GM06990 (cell line): ENCODE data around the gene HHIPL1.

Experiments
- DNase-seq: peaks from one replicate; pipeline ENCODE4 v3.0.0-alpha.2; 2011; ENCODE audit not compliant: insufficient read length; ENCODE audit errors: extremely low read depth
- H3K27me3 ChIP-seq: replicated peaks from 2 replicates; pipeline ENCODE4 v1.6.0; 2011; ENCODE audit warnings: low read length; ENCODE audit not compliant: control insufficient read depth, insufficient read depth
- H3K36me3 ChIP-seq: 2 replicates; pipeline ENCODE4 v1.5.1; 2011; ENCODE audit warnings: low read length; ENCODE audit not compliant: control insufficient read depth, insufficient read depth
- H3K4me3 ChIP-seq: replicated peaks from 2 replicates; pipeline ENCODE4 v1.5.1; 2011; ENCODE audit warnings: low read depth, mild to moderate bottlenecking, control low read depth, low read length
- TF ChIP-seq, protein P1 (sequence below): IDR thresholded peaks from 2 replicates; pipeline ENCODE4 v1.5.1; 2011; ENCODE audit warnings: low read length, control low read depth, mild to moderate bottlenecking, inconsistent platforms; ENCODE audit not compliant: insufficient read depth, poor library complexity, severe bottlenecking

HHIPL1 gene

DNA sequence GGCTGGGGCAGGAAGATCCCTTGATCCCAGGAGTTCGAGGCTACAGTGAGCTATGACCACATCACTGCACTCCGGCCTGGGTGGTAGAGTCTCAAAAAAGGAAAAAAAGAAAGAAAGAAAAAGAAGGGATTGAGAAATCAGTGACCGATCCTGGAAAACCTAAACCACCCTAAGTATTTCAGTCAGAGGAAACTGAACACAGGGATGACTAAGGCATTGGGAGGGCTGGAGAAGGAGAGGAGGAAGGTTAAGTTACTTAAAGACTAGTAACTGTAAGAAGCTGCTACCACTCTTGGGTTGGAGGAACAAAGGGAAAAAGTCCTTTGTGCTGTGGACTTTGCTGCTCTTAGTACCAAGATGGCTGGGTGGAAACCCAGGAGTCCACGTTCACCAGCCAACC, 10.6 kb downstream of the HHIPL1 start:
- TF ChIP-seq, protein P1, sequence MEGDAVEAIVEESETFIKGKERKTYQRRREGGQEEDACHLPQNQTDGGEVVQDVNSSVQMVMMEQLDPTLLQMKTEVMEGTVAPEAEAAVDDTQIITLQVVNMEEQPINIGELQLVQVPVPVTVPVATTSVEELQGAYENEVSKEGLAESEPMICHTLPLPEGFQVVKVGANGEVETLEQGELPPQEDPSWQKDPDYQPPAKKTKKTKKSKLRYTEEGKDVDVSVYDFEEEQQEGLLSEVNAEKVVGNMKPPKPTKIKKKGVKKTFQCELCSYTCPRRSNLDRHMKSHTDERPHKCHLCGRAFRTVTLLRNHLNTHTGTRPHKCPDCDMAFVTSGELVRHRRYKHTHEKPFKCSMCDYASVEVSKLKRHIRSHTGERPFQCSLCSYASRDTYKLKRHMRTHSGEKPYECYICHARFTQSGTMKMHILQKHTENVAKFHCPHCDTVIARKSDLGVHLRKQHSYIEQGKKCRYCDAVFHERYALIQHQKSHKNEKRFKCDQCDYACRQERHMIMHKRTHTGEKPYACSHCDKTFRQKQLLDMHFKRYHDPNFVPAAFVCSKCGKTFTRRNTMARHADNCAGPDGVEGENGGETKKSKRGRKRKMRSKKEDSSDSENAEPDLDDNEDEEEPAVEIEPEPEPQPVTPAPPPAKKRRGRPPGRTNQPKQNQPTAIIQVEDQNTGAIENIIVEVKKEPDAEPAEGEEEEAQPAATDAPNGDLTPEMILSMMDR = no peak
- no peak for DNase-seq
- Histone ChIP-seq H3K27me3 (no peaks in the 10 kb centered on the region; the same call in none of the 2 replicates), H3K36me3 (no peaks in the 10 kb centered on the region), H3K4me3 (no peak overlapping the region)

DNA sequence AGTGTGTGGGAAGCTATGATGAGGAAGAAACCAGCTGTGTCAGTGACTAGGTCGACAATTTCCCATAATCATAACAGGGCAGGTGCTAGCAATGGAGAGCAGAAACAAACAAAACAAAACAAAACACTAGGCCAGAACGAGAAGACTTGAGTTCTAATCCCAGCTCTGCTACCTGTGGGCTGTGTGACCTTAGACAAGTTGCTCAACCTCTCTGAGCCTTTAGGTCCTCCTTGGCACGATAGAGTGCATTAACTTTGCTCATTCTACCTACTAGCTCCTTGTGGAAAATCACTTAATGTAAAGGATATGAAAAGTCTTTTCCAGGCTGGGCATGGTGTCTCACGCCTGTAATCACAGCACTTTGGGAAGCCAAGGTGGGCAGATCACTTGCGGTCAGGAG, 11.2 kb downstream of the HHIPL1 start:
- no peaks in the 10 kb centered on the region for H3K36me3 ChIP-seq
- TF ChIP-seq, protein P1 = no peak
- DNase-seq = no peak
- H3K4me3 ChIP-seq = no peak overlapping the region
- no peaks in the 10 kb centered on the region; the same call in none of the 2 replicates for H3K27me3 ChIP-seq

DNA sequence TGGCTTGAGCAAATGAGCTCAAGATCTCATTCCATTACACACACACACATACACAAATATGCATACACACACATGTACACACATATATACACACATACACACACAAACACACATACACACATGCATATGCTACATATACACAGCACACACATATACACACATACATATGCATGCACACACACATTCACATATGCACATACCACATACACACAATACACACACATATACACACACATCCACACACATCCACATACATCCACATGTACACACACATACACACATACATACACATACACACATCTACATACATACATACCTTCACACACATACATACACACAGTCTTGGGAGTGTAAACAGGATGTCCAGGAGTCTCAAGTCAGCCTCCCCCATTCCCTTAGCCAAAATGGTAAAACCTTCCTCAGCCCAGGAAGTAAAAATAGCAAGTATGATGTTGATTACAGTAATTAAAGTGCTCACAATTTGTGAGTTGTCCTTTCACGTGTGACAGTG, 12.8 kb downstream of the HHIPL1 start:
- Histone ChIP-seq H3K4me3 (no peak overlapping the region), H3K27me3 (peaks cover 2% of the 10 kb centered on the region; the same call in 1 of the 2 replicates), H3K36me3 (no peaks in the 10 kb centered on the region)
- TF ChIP-seq, protein P1 = no peak
- no peak for DNase-seq

DNA sequence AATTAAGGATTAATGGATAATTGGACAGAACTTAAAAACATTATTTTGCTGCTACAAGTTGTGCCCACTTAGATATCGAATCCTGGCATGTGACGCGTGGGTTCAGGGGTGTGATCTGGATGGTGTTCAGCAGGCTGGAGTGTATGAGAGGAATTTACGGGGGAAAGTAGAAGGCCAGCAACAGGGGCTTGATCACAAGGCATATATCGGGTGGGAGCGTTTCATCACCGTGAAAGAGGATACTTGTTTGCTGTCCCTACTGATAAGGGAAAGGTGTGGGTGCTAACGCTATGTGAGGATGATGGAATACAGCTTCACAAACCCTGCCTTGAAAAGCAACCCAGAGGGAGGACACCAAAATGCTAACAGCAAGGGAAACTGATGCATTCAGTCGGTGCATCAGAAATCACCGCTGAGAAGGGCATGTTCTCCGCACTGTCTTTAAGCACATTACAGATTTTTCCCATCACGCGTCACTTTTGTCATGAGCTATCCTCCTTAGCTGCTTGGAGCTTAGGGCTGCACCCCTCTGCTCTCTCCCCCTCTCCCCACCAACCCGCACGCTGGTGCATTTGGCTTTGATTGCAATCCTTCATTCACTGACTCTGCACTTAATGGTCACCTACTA, 13.4 kb downstream of the HHIPL1 start:
- DNase-seq = no peak
- no peak overlapping the region for H3K4me3 ChIP-seq
- no peaks in the 10 kb centered on the region for H3K36me3 ChIP-seq
- TF ChIP-seq, protein P1 = no peak
- peaks cover 2% of the 10 kb centered on the region; the same call in 1 of the 2 replicates for H3K27me3 ChIP-seq

DNA sequence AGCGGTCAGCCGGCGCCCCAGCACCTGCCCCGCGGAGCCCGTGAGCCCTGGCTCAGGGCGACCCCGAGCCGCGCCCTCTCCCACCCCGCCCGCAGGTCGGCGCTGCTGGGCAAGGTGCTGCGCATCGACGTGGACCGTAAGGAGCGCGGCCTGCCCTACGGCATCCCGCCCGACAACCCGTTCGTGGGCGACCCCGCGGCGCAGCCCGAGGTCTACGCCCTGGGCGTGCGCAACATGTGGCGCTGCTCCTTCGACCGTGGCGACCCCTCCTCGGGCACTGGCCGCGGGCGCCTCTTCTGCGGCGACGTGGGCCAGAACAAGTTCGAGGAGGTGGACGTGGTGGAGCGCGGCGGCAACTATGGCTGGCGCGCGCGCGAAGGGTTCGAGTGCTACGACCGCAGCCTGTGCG, 14.4 kb downstream of the HHIPL1 start:
- TF ChIP-seq, protein P1 = no peak
- Histone ChIP-seq H3K27me3 (peaks cover 2% of the 10 kb centered on the region; the same call in 1 of the 2 replicates), H3K36me3 (no peaks in the 10 kb centered on the region), H3K4me3 (no peak overlapping the region)
- DNase-seq = no peak
